GM18861 (cell line): ENCODE results near the gene SLC1A3.
A peak's percentile ranks its signal among the peaks of the same experiment; 100 is the strongest.

ENCODE experiments used
- ATAC-seq: cut with Tn5 transposase; IDR thresholded peaks from one replicate; pipeline ENCODE4 v1.9.1; 2021; ENCODE audit not compliant: unreplicated experiment

SLC1A3 gene

DNA sequence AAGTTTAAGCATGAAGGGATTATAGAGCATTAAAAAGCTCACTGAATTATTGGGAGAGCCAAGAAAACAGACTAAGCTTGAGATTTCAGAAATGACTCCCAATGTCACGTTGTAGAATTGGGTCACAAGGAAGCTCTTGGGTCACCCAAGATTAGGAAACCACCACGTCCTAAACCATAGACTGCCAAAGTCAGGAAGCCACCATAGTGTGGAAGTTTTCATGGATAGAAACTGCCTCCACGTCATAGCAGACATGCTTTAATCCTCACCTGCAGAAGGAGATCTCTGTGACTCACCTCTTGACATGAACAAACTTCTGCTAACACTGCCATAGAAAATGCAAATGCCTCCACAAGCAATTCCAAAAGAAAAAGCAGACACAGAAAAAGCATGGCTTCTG, 106.3 kb downstream of the SLC1A3 start:
- ATAC-seq, result no peak

DNA sequence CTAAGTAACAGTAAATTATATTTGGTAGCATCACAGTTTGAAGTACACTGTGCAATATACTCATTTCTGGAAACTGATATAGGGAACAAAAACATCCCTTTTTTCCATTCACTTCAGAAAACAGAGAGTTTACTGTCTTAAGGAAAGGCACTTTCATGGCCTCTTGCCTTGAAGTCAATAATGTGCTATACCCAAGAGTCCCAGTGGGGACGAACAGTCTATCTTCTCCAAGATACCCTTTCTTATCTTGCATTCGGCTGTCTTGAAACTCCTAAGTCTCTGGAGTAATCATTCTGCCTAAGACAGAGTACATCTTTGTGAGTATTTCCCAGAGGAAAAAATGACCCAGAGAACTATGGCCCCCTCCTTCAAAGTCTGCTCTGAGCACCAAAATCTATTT, 107.1 kb downstream of the SLC1A3 start:
- no peak for ATAC-seq

DNA sequence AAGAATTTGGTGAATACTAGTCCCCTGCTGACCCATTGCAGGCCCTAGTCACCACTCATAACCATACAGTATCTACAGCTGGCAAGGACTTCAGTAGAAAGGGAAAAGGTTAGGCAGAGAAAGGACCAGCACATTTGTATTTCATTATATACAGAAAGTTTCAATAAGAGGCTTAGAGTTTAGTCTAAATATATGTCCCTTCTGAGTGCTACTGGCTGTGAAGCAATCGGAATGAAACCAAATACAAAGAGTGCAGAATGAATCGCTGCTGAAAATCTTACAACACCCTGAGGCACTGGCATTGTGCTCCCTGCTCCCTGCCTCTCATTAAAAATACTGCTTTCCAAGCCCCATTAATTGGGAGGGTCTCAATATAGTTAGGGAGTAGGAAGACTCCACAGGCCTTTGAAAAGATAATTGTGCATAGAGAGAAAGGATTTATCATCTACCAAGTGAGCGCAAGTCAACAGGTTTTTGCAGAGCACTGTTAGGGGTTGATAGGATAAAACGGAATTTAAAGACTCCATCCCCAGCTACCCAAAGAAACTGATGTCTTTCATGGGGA, 110.8 kb downstream of the SLC1A3 start:
- no peak for ATAC-seq

DNA sequence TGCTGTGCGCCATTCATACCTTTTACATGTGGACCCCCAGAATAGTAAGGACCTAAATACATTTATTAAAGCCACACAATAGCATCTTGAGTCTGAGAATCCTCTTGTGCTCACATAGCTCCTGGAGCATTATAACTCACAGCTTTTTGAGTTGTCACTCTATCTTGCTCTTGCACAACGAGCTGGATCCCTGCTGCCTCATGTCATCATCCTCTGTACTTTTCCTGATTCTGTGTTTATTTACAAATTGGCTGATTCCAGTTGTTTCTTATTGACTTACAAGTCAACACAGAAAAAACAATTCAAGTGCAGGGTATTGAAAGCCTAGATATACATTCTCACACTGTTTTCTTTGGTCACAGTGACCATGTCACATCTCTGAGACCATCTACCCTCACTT, 112.9 kb downstream of the SLC1A3 start:
- ATAC-seq, result no peak

DNA sequence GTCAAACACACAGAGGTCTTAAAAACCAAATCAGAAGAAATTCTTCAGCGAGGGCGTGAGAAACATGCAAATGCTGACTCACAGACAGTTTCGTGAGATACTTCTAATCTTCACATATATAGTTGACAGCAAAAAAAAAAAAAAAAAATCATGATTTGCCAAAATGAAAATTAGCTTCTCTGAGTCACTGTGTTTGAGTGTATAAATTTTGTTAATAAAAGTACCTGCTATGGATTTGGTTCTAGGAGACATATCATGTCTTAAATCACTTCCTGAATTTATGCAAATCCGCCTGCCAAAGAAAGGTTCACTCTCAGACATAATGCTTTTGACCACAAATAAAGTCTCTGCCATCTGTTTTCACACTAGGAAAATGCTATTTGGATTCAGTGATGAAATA, 114.3 kb downstream of the SLC1A3 start:
- no peak for ATAC-seq

DNA sequence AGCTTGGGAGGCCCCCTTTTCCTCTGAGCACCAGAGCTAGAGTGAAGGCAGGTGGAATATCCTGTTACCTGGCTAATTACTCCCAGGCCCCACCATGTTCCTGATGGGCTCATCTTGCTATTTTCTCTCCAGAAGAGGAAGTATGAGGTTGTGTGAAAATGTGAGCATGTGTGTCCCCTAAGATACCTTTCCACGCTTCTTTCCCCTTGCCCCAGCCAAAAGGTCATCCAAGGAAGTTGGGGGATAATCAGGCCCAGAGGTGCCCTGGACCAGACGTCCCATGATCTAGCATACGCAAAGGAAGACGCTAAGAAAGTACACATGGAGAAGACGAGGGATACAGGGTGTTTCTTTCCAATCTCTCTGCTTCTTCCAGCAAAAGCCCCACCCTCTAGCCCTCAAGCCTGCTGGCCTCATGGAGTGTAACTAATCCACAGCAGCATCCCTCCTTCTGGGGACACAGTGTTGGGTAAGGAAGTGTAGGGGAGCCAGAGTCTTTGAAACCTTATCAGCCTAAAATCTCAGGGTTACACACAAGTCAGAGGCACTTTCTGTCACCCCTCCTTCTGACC, 115.3 kb downstream of the SLC1A3 start:
- no peak for ATAC-seq

DNA sequence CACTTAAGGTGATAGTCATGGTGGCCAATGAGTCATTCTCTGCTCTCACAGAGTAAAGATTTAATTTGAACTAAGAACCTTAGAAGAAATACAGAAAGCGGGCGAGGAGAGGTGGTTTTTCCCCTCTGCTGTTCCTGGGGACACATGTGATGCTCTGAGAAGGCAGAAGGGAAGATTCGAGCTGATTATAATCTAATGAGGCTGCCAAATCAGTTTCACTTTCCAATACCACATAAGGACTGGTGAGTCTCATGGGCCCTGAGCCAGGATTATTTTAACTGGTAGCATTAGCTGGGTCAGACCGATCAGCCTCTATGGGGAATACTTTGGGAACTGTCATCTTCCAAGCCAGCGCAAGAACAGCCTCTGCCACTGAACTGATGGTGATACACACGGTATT, 116.5 kb downstream of the SLC1A3 start:
- ATAC-seq, result no peak

DNA sequence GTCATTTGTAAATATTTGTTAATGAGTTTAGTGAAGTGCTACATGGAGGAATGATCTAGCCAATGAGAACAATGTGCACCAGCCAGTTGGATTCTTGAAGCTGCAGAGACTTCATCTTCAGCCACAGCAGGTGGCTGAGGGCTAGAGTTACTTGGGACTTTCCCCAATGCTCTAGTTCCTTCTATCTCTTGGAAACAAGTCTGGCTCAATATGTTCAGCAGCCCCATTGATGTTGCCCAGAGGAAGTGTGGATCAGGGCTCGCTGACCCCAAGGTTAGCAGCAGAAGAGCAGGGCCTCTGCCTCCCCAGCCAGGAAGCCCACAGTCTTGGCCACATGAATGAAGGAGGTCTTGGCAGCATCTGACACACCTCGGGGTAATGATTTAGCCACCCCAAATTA, 117.5 kb downstream of the SLC1A3 start:
- ATAC-seq, result peak; percentile 39

DNA sequence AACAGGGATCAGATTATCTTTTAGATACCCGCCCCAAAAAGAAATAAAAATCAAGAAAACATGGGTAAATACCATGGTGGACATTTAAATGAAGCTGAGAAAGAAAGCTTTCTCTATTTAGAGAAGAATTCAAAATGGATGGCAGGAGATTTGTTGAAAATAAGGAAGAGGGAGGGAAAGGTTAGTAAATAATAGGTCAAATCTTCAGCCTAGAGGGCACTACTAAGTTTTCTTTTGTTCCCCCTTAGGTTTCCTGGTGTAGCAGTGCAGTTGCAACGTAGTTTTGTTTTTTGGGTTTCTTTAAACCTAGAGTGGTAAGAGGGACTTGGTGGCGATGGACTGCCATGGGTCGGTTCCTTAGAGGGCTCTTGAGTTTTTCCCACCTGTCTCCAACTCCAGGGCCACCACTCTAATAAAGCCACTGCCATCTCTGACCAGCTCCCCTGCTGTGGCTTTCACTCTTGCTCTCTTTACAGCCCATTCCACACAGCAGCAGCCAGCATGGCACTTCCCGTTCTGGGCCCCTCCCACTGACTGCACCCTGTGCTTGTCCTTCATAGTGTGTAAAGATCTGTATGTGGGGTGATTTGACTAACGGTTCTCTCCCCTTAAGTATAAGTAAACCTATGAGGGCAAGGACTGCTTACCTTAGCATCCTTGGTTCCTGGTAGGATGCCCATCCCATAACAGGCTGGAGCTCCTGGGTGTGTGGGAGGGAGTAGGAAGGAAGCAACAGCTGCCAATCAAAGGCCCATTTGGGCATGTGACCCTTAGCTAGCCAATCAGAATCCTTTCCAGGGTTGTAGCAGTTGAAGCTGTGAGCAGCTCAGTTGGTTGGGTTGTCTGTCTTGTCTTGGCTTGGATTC, 118.3 kb downstream of the SLC1A3 start:
- peak; percentile 63 for ATAC-seq

DNA sequence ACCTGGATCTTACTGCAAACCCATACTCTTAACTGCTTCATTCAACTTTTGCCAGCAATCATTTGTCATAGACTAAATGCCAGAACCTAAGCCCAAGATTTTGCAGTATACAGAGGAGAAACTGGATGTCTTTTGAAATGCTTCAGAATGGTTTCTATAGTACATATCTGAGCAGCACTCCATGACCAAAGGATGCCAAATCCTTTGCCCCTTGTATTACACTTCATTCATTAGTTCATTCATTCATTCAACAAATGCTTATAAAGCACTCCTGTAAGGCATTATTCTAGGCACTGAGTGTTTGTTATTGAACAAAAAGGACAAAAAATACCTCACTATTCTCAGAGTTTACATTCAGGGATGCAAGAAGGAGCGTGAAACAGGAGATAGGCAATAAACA, 119.9 kb downstream of the SLC1A3 start:
- no peak for ATAC-seq

DNA sequence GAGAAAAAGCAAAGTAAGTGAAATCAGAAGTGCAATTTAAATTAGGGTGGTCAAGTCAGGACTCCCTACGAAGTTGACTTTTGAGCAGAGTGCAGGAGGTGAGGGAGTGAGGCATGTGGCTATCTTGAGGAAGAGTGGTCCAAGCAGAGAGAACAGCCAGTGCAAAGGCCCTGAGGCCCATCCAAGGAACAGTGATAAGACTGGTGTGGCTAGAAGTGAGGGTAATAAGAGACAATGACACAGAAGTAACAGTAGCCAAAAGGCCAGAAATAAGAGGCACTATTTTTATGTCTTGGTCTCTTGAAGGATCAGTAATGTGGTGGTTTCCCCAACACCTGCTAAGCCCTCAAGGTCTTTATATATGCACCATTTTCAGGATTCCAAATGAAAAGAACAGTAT, 120.4 kb downstream of the SLC1A3 start:
- no peak for ATAC-seq

DNA sequence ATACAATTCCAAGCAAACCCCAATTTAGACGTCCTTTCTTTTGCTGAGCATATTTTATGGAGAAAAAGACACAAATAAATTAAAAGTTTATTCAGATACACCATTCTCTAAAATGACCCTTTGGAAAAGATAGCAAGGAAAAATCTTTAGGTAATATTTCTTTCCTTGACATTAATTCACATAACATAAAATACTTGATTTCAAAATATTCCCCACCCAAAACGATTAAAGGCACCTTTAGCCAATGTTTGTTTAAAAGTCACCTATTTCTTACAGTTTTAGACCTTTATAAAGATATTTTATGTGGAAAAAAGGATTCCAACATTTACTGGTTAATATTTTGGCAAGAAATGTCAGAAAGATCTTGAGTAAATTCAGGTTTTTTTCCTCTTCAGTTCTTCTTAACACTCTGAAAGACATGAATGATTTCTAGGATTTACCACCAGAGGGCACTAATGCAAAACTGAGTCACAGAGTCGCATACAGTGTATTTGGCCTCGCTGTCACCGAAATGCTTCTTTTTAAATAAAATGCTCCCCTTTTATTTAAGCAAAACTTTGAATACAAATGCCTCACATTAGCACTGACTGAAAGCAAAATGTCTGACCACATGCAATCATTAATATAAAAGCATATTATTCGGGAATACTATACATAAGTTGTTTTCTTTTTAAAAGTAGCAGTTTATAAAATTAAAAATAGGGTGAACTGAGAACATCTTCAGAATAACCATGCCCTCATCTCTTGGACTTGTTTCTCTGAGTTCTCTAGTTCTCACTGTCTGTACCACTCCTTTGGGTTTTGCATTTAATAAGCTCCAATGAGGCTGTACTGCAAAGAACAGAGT, 122.5 kb downstream of the SLC1A3 start:
- ATAC-seq, result no peak

DNA sequence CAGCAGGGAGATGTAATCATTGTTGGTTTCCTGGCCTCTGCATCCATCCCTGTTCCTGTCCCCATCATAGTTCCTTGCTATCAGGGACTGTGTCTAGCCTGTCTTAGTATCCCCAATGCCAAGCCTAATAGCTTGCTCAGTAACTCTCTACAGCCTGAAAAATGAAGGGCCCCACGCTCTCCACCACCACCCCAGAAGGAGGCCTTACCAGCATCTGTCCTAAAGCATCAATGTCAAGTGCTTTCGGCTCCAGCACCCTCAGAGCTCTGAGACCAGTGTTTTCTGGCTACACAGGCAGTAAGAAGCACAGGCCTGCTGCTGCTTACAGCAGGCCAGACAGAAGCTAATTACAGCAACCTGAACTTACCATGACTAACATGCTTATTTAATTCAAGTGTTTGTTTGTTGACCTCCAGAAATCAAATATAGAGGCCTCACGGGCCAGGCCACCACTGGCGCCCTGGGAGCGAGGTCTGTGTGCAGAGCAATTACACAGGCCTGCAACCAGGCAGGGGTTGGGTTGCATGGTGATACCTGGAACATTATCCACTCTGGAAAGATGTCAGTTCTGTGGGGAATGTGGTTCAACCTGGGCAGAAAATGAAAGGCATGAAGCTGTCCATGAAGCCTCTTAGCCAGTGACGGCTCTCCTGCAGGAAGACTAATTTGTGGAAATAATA, 124.3 kb downstream of the SLC1A3 start:
- no peak for ATAC-seq

DNA sequence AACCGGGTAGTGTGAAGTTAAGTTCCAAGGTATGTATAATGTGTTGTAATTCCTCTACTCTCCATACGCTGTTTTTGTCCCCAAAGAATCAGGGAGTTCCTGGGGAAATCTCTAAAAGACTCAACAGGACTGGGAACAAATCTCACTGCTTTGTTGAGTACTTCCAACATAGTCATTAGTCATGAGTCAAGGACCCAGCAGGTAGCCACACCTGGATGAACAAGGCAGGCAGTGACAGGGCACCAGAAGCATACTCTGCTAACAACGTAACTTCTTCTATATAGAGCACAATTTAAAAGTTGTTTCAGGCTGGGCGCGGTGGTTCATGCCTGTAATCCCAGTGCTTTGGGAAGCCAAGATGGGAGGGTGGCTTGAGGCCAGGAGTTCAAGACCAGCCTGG, 126.8 kb downstream of the SLC1A3 start:
- no peak for ATAC-seq

DNA sequence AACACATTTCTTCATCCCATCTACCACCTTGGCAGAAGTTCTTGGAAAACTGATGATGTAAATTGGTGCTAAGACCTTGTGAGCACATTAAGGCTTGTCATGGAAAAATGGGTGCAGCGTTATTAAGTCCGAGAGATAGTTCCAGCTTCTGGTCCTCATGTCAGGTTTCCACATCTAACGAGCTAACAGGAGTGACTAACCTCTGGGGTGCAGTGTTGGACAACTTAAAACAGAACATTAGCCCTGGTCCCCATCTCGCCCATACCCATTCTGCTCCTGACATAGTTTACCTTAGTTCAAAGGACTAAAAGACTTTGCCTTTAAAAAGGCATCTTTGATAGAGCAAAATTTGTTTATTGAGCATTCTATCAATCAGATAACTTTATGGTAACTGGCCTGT, 128.0 kb downstream of the SLC1A3 start:
- ATAC-seq, result no peak

DNA sequence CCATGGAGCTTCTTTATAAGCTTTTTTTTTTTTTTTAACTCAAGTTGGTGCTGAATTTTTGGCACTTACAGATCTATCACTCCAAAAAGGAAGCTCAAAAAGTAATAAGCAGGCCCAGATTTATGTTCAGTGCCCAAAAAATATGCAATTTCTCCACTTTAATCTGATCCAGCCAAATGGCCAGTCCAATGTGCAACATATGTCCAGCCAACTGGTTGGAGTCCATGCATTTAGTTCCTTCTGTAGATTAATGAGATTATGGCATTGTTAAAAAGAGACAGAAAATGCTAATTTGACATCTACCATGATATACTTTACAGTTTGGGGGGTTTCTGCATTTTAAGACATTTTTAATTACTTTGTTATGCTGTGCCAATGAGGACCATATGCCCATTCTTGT, 129.5 kb downstream of the SLC1A3 start:
- no peak for ATAC-seq
